Ectodermal cell (in vitro differentiated cells): ENCODE results near the gene CADM2.
"Not testable (repeated sequence)": the region's sequence is repeated elsewhere in the genome, so short reads cannot be mapped to it uniquely, and the experiment has no call there.

Experiments used
- H3K27ac ChIP-seq: 2 replicates; pipeline ENCODE4 v1.7.0; 2013; ENCODE audit warnings: mild to moderate bottlenecking, low read depth, low read length; ENCODE audit not compliant: insufficient read depth, poor library complexity, severe bottlenecking
- H3K27me3 ChIP-seq: 2 replicates; pipeline ENCODE4 v1.7.0; 2013; ENCODE audit warnings: mild to moderate bottlenecking, low read length; ENCODE audit not compliant: insufficient read depth, control insufficient read depth, poor library complexity, severe bottlenecking
- H3K36me3 ChIP-seq: one replicate; pipeline ENCODE4 v1.7.0; 2013; ENCODE audit warnings: low read length; ENCODE audit not compliant: control insufficient read depth, insufficient read depth
- H3K4me1 ChIP-seq: one replicate; pipeline ENCODE4 v1.7.0; 2013; ENCODE audit warnings: low read length; ENCODE audit not compliant: control insufficient read depth, insufficient read depth
- H3K4me3 ChIP-seq: 2 replicates; pipeline ENCODE4 v1.7.0; 2013; ENCODE audit warnings: low read depth, low read length, control low read depth; ENCODE audit not compliant: insufficient read depth
- H3K9me3 ChIP-seq: 2 replicates; pipeline ENCODE4 v1.7.0; 2013; ENCODE audit warnings: mild to moderate bottlenecking, low read length, moderate library complexity; ENCODE audit not compliant: control insufficient read depth
- WGBS, 2 experiments: methylation state at CpG; one replicate each; pipeline ENCODE4 v1.1.7; 2013; ENCODE audit warnings: missing lambda C conversion rate in 2 of 2; 5-methylcytosine and 5-hydroxymethylcytosine counted together

Gene CADM2

GRCh38 chr3:85110393-85110792, 151.6 kb downstream of the CADM2 start:
- H3K9me3 ChIP-seq: no peaks in the 10 kb centered on the region
- H3K27ac ChIP-seq: no peak overlapping the region
- whole genome bisulfite sequencing, 2 experiments: 100% methylated on average over 2 of the region's 2 CpGs; no CpG with 5 or more reads in 1 of the 2 experiments
- H3K4me3 ChIP-seq: no peak overlapping the region
- no peaks in the 10 kb centered on the region for H3K4me1 ChIP-seq
- H3K36me3 ChIP-seq: no peaks in the 10 kb centered on the region
- H3K27me3 ChIP-seq: no peaks in the 10 kb centered on the region

- 86 to 100% methylated on average over 2 of the region's 2 CpGs for whole genome bisulfite sequencing, 2 experiments
Measured at GRCh38 chr3:85120879-85121278, 162.1 kb downstream of the CADM2 start.

GRCh38 chr3:85132864-85133263, 174.1 kb downstream of the CADM2 start:
- H3K9me3 ChIP-seq, H3K27me3 ChIP-seq, H3K36me3 ChIP-seq, H3K27ac ChIP-seq, H3K4me1 ChIP-seq, H3K4me3 ChIP-seq: not testable (repeated sequence)
- WGBS, 2 experiments: 96 to 97% methylated on average over 13 of the region's 13 CpGs

More at GRCh38 chr3:85120879-85121278, 162.1 kb downstream of the CADM2 start:
- Histone ChIP-seq H3K36me3 (no peaks in the 10 kb centered on the region), H3K4me1 (no peaks in the 10 kb centered on the region), H3K9me3 (no peaks in the 10 kb centered on the region), H3K4me3 (no peak overlapping the region), H3K27ac (no peak overlapping the region), H3K27me3 (no peaks in the 10 kb centered on the region)

- not testable (repeated sequence) for H3K27me3 ChIP-seq, H3K4me1 ChIP-seq, H3K9me3 ChIP-seq, H3K4me3 ChIP-seq, H3K36me3 ChIP-seq, H3K27ac ChIP-seq
- WGBS, 2 experiments: 91 to 94% methylated on average over 38 to 53 of the region's 57 CpGs
Measured at GRCh38 chr3:85133691-85134420, 175.1 kb downstream of the CADM2 start.

- Histone ChIP-seq H3K27me3 (no peaks in the 10 kb centered on the region), H3K36me3 (no peaks in the 10 kb centered on the region), H3K9me3 (no peaks in the 10 kb centered on the region), H3K4me1 (no peaks in the 10 kb centered on the region), H3K27ac (no peak overlapping the region), H3K4me3 (no peak overlapping the region)
- WGBS, 2 experiments: 94 to 97% methylated on average over 3 of the region's 3 CpGs
Measured at GRCh38 chr3:85142626-85143025, 183.8 kb downstream of the CADM2 start.

- 85 to 92% methylated on average over 3 of the region's 3 CpGs for WGBS, 2 experiments
- no peak overlapping the region for H3K4me3 ChIP-seq
- no peaks in the 10 kb centered on the region for H3K36me3 ChIP-seq
- no peaks in the 10 kb centered on the region for H3K27me3 ChIP-seq
- no peaks in the 10 kb centered on the region for H3K9me3 ChIP-seq
- no peaks in the 10 kb centered on the region for H3K4me1 ChIP-seq
- no peak overlapping the region for H3K27ac ChIP-seq
Measured at GRCh38 chr3:85148036-85148435, 189.2 kb downstream of the CADM2 start.

GRCh38 chr3:85151555-85151954, 192.8 kb downstream of the CADM2 start:
- H3K27me3 ChIP-seq: no peaks in the 10 kb centered on the region
- no peak overlapping the region for H3K27ac ChIP-seq

GRCh38 chr3:85153279-85153678, 194.5 kb downstream of the CADM2 start:
- H3K9me3 ChIP-seq, H3K4me1 ChIP-seq, H3K27me3 ChIP-seq, H3K4me3 ChIP-seq, H3K36me3 ChIP-seq, H3K27ac ChIP-seq: not testable (repeated sequence)
- WGBS, 2 experiments: 94 to 98% methylated on average over 6 to 7 of the region's 7 CpGs

More at GRCh38 chr3:85151555-85151954, 192.8 kb downstream of the CADM2 start:
- Histone ChIP-seq H3K9me3 (no peaks in the 10 kb centered on the region), H3K36me3 (no peaks in the 10 kb centered on the region), H3K4me3 (no peak overlapping the region), H3K4me1 (no peaks in the 10 kb centered on the region)
- WGBS, 2 experiments: 88 to 100% methylated on average over 1 of the region's 1 CpG

- 92 to 97% methylated on average over 4 to 5 of the region's 5 CpGs for WGBS, 2 experiments
- no peaks in the 10 kb centered on the region for H3K36me3 ChIP-seq
Measured at GRCh38 chr3:85159376-85159775, 200.6 kb downstream of the CADM2 start.

GRCh38 chr3:85161544-85161943, 202.8 kb downstream of the CADM2 start:
- Histone ChIP-seq H3K27me3 (no peaks in the 10 kb centered on the region), H3K27ac (no peak overlapping the region), H3K4me1 (no peaks in the 10 kb centered on the region), H3K4me3 (no peak overlapping the region), H3K9me3 (no peaks in the 10 kb centered on the region), H3K36me3 (no peaks in the 10 kb centered on the region)
- 88 to 93% methylated on average over 7 of the region's 7 CpGs for WGBS, 2 experiments

More at GRCh38 chr3:85159376-85159775, 200.6 kb downstream of the CADM2 start:
- no peaks in the 10 kb centered on the region for H3K4me1 ChIP-seq
- H3K4me3 ChIP-seq: no peak overlapping the region
- no peak overlapping the region for H3K27ac ChIP-seq
- no peaks in the 10 kb centered on the region for H3K27me3 ChIP-seq
- no peaks in the 10 kb centered on the region for H3K9me3 ChIP-seq
